DMS53 treated with DMSO at 0.1 percent for 48 hours (cell line): ENCODE measurements around the gene RAD23A.
"Not testable (repeated sequence)": the region's sequence is repeated elsewhere in the genome, so short reads cannot be mapped to it uniquely, and the experiment has no call there.

ENCODE experiments used
- DNase-seq: peaks from one replicate; lab custom pipeline; 2025; ENCODE audit not compliant: unreplicated experiment; lab: John Stamatoyannopoulos, UW

The RAD23A gene

DNA sequence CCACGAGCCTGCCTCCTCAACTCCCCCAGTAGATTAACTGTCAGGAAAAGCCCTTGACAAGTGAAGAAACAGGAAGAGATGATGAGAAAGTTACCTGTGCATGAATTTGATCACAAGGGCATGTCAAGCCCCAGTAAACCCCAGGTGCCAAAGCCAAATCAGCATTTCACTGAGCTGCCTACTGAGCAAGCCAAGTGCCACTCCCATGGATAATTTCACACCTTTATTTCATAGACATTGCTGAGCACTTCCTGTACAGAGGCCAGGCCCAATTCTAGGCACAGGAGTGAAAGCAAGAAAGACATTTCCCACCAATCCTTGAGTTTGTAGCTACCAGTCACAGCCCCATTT, 8.9 kb downstream of the RAD23A start:
- no peak for DNase-seq

DNA sequence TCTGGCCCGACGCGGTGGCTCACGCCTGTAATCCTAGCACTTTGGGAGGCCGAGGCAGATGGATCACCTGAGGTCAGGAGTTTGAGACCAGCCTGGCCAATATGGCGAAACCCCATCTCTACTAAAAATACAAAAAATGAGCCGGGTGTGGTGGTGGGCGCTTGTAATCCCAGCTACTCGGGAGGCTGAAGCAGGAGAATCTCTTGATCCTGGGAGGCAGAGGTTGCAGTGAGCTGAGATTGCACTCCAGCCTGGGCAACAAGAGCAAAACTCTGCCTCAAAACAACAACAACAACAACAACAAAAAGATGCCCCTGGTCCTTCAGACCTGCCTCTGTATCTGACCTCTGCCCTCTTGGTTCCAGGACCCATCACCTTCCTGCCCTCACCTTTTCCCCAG, 9.9 kb downstream of the RAD23A start:
- not testable (repeated sequence) for DNase-seq

DNA sequence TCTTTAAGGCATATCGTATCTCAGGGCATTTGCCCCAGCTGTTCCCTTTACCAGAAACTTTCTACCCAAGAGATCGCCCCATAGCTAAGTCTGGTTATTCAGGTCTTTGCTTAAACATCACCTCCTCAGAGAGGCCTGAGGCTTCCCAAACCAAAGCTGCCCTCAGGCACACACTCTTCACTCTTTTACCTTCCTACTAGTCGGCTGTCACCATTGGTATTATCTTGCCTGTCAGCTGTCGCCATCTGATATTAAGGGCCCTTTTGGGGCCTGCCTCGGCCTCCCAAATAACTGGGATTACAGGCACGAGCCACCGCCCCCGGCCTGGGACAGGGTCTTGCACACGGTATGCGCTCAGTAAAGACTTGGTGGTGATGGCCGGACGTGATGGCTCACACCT, 10.3 kb downstream of the RAD23A start:
- DNase-seq, result no peak

DNA sequence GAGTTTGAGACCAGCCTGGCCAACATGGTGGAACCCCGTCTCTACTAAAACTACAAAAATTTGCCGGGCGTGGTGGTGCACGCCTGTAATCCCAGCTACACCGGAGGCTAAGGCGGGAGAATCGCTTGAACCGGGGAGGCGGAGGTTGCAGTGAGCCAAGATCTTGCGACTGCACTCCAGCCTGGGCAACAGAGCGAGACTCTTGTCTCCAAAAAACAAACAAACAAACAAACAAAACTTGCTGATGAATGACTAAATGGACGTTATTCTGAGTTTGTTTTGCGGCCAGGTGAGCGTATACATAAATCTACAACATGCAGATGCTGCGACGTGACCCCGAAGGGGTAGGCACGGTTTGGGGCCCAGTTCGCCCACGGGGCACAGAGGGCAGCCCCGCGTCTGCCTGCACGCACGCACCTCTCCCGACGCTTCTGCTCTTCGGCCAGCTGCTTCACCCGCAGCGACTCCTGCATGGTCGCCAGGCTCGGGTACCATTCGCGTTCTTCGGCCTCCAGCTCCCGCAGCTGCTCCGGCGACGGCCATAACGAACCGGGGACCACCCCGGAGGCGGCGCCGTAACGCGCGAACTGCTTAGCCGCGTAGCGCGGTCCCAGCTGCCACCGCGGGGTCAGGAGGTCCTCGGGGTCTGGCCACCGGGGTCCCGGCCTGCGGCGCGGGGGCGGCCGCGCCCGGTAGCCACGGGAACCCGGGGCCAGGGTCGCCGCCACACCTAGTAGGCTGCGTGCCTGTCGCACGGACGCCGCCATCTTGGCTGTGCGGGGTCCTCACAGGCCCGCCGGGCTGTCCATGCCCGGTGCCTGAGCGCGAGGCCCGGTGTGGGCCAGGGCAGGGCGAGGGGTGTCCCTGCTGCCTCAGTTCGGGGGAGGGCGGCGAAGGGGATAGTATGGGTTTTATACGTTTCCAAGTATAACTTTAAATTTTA, 11.1 kb downstream of the RAD23A start, which contains the start of gene GADD45GIP1:
Gene GADD45GIP1, minus strand, starts transcription at position 778 of the 943 bp plus-strand sequence. Its CDS starts 11 bp downstream, at position 767.
- DNase-seq, result peak; percentile 66

DNA sequence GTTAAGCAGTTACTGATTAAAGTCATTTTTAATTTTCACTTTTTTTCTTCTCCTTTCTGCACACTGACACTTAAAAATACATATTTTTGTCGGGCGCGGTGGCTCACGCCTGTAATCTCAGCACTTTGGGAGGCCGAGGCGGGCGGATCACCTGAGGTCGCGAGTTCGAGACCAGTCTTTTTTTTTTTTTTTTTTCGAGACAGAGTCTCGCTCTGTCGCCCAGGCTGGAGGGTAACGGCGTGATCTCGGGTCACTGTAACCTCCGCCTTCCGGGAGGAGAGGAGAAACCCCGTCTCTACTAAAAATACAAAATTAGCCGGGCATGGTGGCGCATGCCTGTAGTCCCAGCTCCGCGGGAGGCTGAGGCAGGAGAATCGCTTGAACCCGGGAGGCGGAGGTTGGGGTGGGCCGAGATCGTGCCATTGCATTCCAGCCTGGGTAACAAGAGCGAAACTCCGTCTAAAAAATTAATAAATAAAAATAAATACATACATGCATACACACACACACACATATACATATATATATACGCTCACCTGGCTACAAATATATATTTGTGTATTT, 11.8 kb downstream of the RAD23A start:
- not testable (repeated sequence) for DNase-seq

DNA sequence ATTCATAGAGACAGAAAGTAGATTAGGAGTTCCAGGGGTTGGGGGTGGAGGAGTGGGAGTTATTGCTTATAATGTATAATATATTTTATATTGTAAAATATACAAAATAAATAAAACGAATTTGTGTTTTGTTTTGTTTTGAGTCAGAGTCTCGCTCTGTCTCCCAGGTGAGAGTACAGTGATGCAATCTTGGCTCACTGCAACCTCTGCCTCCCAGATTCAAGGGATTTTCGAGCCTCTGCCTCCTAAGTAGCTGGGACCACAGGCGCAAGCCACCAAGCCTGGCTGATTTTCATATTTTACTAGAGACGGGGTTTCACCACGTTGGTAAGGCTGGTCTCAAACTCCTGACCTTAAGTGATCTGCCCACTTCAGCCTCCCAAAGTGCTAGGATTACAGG, 13.8 kb downstream of the RAD23A start:
- DNase-seq, result no peak

DNA sequence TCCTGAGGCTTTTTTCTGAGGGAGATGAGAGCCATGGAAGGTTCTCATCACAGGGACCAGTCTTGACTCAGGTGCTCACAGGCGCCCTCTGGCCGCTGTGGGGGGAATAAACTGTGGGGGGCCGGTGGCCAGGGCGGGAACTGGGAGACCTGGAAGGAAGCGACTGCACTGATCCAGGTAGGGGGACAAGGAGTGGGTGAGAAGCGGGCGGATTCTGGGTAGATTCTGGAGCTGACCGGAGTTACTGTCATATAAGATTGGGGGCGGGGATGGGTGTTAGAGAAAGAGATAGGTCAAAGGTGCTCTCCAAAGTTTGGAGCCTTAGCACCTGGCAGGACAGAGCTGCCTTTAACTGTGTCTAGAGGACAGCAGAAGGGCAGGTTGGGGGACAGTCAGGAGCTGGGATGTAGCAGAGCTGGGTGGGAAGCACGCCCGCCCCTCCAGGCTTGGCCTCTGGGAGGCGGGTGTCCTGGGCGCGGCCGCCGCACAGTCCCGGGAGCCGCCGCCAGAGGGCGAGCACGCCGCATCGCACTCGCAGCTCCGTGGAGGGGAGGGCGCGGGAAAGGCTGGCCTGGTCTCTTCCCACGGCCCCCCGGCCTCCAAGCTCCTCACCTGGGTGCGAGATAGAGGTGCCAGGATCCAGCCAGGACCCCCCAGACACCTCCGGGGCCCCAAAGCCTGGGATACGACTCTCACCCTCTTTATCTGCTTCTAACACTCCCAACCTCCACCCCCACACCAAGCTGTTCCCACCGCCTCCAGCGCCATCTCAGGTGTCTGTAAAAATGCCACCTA, 19.6 kb downstream of the RAD23A start:
- peak; percentile 28 for DNase-seq

DNA sequence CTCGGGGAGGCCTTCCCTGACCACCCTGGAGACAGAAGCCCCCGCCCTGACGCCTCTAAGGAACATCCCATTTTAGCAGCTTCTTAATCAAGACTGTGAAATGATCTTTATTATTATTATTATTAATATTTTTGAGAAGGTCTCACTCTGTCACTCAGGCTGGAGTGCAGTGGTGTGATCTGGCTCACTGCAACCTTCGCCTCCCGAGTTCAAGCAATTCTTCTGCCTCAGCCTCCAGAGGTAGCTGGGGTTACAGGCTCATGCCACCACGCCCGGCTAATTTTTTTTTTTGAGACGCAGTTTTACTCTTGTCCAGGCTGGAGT, 20.1 kb downstream of the RAD23A start:
- DNase-seq, result no peak

DNA sequence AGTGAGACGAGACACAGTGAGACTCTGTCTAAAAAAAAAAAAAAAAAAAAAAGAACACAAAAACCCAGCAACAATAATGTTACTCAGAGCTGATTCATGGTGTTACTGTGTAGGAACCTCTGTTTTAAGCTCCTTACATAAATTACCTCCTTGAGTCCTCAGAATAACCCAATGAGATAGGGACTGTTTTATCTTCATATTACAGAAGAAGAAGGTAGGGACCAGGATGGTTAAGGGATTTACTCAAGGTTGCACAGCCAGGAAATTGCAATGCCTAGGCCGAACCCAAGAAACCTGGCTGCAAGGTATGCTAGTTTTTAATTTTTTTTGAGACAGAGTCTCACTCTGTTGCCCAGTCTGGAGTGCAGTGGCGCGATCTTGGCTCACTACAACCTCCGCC, 22.2 kb downstream of the RAD23A start:
- no peak for DNase-seq

DNA sequence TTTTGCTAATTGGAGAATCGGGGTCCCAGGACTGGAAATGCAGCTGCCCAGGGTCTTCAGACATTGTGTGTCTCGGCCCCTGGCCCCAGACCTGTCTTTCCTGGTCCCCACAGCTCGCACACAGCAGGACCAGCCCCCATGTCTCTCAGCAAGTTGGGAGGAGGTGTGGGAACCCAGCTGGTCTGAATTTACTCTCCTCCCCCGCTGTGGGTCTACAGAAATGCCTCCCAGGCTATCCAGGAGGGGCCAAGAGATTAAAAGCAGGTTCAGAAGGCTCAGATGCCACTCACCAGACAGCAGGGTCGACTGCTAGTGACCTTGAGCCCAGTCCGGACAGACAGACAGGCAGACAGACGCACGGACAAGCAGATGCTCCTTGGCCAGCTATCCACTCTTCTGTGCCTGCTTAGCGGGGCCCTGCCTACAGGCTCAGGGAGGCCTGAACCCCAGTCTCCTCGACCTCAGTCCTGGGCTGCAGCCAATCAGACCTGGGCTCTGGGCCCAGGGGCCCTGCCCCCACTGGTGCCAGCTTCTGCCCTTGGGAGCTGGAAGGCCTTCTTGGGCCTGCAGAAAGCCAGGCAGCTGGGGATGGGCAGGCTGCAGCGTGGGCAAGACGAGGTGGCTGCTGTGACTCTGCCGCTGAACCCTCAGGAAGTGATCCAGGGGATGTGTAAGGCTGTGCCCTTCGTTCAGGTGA, 23.8 kb downstream of the RAD23A start, which contains the start of gene DAND5:
Gene DAND5, plus strand, starts transcription at position 285 of the 697 bp plus-strand sequence. Its CDS starts 85 bp downstream, at position 370.
- DNase-seq, result no peak

DNA sequence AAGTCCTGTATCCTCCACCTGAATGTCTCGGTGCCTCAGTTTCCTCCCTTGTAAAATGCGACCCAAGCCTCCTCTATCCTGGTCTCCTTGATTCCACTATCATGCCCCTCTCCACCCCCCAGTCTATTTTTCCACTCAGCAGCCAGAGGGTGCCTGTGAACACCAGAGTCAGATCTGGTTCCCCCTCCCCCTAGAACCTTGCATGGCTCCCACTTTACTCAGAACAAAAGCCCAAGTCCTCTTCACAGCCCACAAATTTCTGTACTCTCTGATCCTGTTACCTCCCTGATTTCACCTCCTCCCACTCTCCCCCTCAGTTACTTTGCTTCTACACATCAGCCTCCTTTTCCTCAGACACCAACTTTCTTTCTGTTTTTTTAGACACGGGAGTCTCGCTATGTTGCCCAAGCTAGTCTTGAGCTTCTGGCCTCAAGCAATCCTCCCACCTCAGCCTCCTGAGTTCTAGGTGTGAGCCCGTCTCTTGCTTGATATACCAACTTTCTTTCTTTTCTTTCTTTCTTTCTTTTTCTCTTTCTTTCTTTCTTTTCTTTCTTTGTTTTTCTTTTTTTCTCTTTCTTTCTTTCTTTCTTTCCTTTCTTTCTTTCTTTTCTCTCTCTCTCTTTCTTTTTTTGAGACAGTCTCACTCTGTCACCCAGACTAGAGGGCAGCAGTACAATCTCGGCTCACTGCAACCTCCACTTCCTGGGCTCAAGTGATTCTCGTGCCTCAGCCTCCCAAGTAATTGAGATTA, 24.6 kb downstream of the RAD23A start:
- DNase-seq, result no peak

DNA sequence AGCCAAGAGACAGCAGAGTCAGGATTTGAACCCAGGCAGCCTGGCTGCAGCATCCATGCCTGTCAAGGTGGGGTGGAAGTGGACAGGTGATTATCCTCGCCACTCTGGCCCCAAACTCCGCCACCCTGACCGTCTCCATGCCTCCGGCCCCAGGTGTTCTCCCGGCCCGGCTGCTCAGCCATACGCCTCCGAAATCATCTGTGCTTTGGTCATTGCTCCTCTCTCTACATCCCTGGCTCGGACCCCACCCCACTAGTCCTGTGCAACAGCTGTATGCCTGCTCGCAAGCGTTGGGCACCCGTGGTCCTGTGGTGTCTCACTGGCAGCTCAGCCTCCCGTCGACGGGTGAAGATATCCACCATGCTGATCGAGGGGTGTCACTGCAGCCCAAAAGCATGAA, 27.6 kb downstream of the RAD23A start:
- DNase-seq, result no peak

DNA sequence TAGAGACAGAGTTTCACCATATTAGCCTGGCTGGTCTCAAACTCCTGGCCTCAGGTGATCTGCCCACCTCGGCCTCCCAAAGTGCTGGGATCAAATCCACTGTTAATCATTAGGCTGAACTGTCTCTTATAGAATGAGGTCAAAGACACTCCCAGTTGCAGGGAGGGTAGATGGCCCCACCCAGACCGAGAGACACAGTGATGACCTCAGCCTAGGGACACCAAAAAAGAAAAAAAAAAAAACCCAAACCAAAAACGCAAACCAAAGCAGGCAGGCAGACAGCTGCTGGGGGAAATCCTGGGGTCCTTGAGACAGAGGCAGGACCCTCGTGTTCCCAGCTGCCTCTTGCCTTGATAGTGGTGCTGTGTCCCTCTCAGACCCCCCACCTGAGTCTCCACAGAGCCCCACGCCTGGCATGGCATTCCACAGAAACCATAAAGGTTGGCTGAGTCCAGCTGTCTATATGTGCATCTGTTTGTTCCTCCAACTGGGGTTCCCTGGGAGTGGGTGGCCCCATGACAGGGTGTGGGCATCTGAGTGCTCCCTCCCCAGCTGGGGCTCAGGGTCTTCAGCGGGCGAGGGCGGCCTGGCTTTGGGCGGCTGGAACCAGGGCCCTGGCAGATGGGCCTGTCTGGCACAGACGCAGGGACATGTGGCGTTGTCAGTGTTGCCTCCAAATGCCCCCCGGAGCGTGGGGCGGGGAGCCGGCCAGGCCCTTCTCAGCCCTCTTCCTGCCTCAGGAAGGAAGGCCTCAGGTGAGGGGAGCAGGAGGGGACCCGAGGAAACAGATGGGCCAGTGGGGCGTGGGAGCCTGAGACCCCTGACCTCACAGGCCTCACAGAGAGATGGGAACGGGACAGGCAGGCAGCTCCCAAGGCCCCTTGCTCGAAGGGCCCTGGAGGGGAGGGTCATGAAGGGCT, 28.9 kb downstream of the RAD23A start:
- no peak for DNase-seq

DNA sequence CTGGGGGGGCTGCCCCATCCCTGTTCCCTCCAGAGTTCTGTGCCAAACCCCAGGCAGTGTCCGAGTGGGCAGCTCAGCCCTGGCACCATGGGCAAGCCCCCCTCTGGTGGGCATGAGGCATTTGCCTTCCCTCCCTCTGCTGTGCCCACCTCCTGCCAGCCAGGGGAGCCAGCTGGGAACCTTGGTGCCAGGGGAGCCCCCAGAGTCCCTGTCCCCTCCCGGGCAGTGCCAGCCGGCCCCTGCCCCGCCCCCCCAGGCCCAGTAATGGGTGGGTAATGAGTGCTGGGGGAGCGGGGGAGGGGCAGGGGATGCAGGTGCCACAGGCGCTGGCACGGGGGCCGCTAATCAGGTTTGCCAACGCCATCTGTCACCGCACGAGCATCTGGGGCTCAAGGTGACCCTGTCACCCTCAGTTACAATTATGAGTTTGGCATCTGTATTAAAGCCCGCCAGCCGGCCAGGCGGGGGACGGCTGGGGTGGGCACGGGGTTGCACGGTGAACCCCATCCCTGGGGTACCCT, 29.6 kb downstream of the RAD23A start:
- no peak for DNase-seq

DNA sequence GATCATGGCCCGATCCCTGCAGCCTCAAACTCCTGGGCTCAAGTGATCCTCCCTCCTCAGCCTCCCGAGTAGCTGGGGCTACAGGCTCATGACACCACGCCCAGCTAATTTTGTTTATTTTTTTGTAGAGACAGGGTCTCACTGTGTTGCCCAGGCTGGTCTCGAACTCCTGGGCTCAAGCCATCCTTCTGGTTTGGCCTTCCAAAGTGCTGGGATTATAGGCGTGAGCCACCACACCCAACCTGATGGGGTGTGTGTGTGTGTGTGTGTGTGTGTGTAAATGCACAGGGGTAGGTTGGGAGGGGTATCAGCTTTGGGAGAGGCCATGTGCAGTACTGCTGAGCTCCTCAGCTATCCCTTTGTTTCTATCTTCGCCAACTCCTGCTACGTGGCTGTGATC, 30.4 kb downstream of the RAD23A start:
- not testable (repeated sequence) for DNase-seq

DNA sequence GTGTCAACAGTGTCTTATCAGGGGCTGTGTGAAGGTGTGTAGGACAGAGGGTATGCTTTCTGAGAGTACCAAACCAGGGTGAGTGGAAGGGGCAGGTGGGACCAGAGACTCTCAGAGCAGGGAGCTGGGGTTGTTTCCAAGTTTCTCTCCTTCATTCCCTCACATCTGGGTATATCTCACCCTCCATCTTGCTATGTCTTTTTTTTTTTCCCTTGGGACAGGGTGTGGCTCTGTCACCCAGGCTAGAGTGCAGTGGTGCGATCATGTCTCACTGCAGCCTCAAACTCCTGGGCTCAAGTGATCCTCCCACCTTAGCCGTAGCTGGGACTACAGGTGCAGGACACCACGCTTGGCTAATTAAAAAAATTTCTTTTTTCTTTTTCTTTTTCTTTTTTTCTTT, 34.3 kb downstream of the RAD23A start:
- no peak for DNase-seq

DNA sequence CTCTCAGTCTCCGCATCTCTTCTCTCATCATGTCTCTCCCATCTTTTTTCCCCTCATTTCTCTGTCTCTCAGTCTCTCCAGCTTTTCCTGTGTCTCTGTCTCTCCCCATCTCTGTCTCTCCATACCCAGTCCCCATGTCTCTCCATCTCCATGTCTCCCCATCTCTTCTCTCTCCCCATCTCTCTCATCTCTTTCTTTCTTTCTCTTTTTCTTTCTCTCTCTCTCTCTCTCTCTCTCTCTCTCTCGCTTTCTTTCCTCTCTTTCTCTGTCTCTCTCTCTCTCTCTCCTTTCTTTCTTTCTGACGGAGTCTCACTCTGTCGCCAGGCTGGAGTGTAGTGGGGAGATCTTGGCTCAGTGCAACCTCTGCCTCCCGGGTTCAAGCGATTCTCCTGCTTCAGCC, 37.0 kb downstream of the RAD23A start:
- DNase-seq, result no peak

DNA sequence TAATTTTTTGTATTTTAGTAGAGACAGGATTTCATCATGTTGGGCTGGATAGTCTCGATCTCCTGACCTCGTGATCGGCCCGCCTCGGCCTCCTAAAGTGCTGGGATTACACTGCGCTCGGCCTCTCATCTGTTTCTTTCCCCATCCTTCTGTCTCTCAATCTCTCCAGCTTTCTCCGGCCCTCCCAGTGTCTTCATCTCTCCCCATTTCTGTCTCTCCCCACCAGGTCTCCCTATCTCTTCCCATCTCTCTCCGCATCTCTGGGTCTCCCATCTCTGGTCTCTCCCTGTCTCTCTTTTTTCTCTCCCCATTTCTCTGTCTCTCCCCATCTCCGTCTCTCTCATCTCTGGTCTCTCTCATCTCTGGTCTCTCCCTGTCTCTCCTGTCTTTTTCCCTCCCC, 37.4 kb downstream of the RAD23A start:
- DNase-seq, result no peak

DNA sequence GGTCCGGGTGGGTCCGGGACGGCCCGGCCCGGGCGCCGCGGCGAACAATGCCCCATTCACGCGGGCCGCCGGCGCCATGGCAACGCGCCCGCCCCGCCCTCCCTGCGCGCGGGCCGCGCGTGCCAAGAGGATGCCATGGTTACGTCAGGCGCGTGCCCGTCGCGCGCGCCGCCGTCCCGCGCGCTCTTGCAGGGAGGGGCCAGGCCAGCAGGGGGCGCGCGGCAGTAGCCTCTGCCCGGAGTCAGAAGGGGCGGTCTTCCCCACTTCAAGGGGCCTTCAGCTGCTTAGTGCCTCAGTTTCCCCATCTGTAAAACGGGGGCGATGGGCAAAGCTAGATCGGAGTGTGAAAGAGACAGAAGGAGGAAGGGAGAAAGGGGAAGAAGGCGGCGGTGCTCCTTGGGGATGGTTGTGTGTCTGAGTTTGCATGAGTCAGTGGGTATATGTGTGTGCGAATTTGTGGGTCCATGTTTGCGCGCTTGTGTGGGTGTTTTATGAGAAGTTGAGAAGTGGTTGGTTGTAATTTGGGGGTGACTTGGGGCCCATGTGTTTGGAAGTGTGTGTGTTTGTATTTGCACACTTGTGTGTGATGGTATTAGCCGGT, 38.0 kb downstream of the RAD23A start:
- peak; percentile 11 for DNase-seq
